GM21723 (cell line): Measurements from ENCODE around the gene C17orf78.
"Not testable (repeated sequence)": the region's sequence is repeated elsewhere in the genome, so short reads cannot be mapped to it uniquely, and the experiment has no call there.

Source experiments
- ATAC-seq: cut with Tn5 transposase; IDR thresholded peaks from one replicate; pipeline ENCODE4 v1.9.1; 2021; ENCODE audit warnings: mild to moderate bottlenecking, moderate library complexity; ENCODE audit not compliant: unreplicated experiment

Gene C17orf78

DNA sequence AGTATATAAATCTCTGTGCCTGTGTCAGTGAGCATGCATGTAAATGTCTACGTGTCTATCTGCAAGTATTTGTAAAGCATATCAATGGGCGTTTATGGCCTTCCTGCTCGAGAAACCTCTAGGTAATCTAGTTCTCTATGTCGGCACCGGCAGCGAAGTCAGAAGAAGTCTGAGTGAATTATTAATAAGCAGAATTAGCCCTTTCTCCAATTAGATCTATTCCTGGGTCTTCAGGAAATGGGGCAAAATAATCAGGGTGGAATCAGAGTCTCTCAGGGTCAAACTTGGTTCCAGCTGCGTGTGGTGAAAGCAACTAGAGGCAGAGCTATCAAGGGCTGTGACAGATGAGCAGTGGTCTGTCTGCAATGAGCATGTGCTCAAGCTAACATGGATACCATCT lies at the start of gene C17orf78:
TSS of gene C17orf78 (plus strand) at position 280 of the 400 bp plus-strand sequence. CDS start at position 388, 108 bp downstream.
- ATAC-seq, result no peak

- ATAC-seq, result no peak
These were observed 48.3 kb upstream of the C17orf78 start for GRCh38 chr17:37327341-37328090.

DNA sequence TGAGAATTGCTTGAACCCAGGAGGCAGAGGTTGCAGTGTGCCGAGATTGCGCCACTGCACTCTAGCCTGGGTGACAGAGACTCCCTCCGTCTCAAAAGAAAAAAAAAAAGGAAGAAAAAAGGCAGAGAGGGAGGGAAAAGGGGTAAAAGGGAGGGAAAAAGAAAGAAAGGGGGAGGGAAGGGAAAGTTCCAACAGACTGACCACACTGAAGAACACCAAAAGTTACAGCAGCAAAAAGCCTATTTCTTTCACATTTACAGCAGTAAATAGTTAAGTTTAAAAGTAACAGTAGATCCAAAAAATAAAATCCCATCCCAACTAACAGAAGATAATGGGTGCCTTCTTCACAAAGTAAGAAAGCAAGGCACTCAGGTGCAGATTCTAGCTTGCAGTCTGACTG lies 36.9 kb upstream of the C17orf78 start:
- ATAC-seq, result no peak

- ATAC-seq, result no peak
These were observed 36.5 kb upstream of the C17orf78 start for GRCh38 chr17:37339321-37339720.

DNA sequence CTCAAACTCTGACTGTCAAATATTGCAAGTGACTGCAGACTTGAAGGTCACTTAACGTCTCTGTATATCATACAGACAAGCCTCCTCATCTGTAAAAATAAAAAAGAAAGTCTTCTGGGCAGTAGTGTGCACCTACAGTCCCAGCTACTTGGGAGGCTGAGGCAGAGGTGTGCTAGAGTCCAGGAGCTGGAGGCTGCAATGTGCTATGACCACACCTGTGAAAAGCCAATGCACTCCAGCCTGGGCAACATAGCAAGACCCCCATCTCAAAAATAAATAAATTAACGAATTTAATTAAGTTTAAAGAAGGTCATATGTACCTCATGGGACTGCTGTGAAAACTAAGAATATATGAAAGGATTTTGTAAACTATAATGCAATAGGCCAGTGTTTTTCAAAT lies 35.0 kb upstream of the C17orf78 start:
- ATAC-seq, result no peak

DNA sequence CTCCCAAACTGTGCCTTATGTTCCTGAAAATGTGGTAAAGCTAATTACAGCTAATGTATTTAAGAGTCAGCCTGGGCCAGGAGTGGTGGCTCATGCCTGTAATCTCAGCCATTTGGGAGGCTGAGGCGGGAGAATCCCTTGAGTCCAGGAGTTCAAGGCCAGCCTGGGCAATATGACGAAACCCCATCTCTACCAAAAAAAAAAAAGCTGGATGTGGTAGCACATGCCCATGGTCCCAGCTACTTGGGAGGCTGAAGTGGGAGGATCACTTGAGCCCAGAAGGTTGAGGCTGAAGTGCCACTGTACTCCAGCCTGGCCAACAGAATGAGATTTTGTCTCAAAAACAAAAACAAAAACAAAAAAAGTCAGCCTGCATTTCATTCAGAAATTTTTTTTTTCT lies 33.2 kb upstream of the C17orf78 start:
- ATAC-seq, result no peak

- no peak for ATAC-seq
These were observed 31.3 kb upstream of the C17orf78 start for GRCh38 chr17:37344519-37344918.

GRCh38 chr17:37346863-37347402 lies 28.9 kb upstream of the C17orf78 start:
- not testable (repeated sequence) for ATAC-seq

- not testable (repeated sequence) for ATAC-seq
These were observed 18.8 kb upstream of the C17orf78 start for GRCh38 chr17:37356796-37357569.

DNA sequence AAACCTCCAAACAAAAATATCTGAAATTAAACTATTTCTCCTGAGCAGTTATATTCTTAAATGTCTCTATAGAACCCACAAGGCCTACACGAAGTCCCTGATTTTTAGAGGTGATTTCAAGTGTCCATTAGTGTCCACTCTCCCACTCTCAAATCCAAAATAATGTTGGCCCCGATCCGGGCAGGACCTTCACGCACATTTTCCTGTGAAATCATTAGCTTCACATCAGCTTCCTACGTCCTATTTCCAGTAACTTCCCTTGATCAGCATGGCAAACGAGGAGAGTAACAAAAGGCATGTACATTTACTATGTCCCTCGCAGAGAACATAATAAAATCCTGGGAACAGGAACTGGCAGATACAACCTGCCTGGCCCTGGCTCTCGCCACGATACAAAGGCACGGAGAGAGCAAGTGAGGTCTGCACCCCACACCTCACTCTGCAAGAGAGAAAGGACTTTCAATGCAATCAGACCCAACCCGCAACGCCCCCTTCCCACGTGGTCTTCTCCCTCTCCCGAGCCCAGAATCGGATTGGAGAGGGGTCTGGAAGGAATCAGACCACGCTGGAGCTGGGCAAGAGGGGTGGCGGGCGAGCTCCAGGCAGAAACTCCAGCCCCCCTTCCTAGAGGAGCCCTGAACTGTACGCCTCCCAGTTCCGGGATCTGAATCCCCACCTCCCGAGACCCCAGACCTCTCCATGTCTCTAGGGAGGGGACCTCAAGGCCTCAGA lies 17.5 kb upstream of the C17orf78 start:
- peak; percentile 18 for ATAC-seq

- peak; percentile 89 for ATAC-seq
These were observed 16.7 kb upstream of the C17orf78 start for GRCh38 chr17:37358830-37359681.

- ATAC-seq, result no peak
These were observed 16.1 kb upstream of the C17orf78 start for GRCh38 chr17:37359682-37360188.

DNA sequence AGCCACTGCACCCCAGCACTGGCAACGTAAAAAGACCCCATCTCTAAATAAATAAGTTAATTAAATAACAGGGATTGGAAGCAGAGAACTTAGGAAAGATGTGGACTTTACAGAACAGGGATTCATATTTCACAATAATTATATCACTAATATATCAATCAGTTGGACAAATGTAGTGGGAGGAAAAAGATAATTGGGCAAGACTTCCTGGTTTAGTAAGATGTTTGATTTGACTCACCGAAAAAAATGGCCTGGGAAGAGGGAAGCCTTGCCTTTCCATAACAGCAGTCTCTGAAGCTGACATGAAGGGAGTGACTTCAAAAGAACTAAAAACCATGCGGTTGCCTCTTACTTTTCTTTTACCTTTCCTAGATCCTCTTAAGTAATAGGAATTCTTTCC lies 15.2 kb upstream of the C17orf78 start:
- no peak for ATAC-seq

DNA sequence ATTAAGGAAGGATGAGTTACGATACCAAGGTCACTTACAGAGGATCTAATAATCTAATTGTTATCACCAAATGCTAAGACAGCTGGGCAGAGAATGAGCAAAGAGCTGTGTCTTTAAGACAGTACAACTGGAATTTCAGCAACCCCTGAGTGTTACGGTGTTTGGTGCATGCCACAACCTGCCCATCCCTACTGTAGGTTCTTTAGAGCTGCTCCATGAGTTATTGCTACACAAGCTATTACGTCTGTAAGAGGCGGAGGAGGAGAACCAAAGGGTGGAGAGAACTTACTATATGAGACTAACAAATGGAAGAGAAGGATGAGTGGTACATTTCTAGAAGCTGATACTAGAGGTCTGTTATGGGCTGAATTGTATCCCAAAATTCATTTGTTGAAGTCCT lies 14.2 kb upstream of the C17orf78 start:
- ATAC-seq, result no peak

GRCh38 chr17:37365589-37365988 lies 10.2 kb upstream of the C17orf78 start:
- no peak for ATAC-seq

DNA sequence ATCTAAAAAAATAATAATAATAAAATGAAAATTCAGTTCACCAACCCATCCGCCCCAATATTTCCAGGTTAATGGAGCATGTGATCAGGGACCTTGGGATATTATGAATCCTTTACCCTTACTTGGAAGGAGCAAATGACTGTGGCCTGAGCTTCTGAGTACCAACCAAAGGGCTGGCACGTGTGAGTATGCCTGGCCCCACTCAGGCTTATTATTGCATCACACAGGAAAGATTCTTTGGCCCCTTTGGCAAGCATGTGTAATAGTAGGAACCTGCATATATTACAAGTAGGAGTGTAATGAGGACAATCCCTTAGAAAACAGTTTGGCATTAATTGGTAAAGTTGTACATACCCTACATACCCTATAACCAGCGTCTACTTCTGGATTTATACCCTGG lies 7.2 kb upstream of the C17orf78 start:
- ATAC-seq, result no peak

DNA sequence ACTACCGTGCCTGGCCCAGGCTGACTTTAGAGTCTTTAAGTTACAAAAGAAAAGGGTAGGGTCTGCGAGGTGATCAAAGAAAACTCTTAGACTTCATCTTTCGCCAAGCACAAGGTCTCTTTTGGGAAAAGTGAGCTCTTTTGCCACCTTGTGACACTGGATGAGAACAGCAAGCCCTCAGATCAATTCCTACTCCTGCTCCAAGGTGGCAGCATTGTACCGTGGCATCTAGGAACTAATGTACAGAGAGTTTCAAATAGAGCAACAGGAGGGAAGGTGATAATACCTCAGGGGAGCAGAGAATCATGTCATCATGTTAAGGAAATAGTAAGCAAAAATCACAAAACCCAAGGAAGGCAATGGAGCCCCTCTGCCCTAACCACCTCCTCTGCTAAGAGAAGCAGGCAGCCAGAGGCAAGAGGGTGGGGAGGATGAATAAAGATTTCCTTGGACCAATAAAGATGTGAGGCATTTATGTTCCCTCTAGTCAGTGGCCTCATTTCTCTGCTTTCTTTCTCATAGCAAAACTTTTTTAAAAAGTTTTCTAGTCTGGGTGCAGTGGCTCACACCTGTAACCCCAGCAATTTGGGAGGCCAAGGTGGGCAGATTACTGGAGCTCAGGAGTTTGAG lies 2.1 kb upstream of the C17orf78 start:
- ATAC-seq, result peak; percentile 60

GRCh38 chr17:37382056-37382455 lies 6.3 kb downstream of the C17orf78 start:
- no peak for ATAC-seq

- no peak for ATAC-seq
These were observed 8.9 kb downstream of the C17orf78 start for GRCh38 chr17:37384560-37385149.
